Thoracic aorta (tissue), 2 donors: ENCODE measurements around the gene HAPLN3. TPM values are rescaled to one million over a fixed set of nuclear protein-coding genes. Genes with fewer than 3 reads are reported as not detected.

Source experiments
- ATAC-seq: fragments of 150-250 bp; one replicate; pipeline ENCODE4 v1.8.0; 2017; ENCODE audit warnings: low read depth; ENCODE audit not compliant: insufficient number of reproducible peaks, low FRiP score
- DNase-seq: peaks from one replicate; pipeline ENCODE4 v3.0.0-alpha.2; 2020; ENCODE audit warnings: low spot score
- H3K27ac ChIP-seq, 2 donors: fragments of 200-600 bp; sonication (generic); 1 replicate in 1 of 2; 2 replicates in 1 of 2; pipeline ENCODE4 v1.5.1; 2016; ENCODE audit warnings: mild to moderate bottlenecking in 2 of 2, moderate library complexity in 2 of 2
- H3K27me3 ChIP-seq: fragments of 200-600 bp; sonication (generic); replicated peaks from 2 replicates; pipeline ENCODE4 v1.6.0; 2016; ENCODE audit warnings: mild to moderate bottlenecking; ENCODE audit not compliant: insufficient read depth
- H3K36me3 ChIP-seq: fragments of 200-600 bp; sonication (generic); one replicate; pipeline ENCODE4 v1.5.1; 2016
- H3K4me1 ChIP-seq, 2 donors: fragments of 200-600 bp; sonication (generic); 1 replicate in 1 of 2; 2 replicates in 1 of 2; pipeline versions ENCODE4 v1.5.1 to v1.6.0; 2016; ENCODE audit warnings: low read depth in 2 of 2, mild to moderate bottlenecking in 1 of 2; ENCODE audit not compliant: control insufficient read depth in 1 of 2
- H3K4me3 ChIP-seq: fragments of 200-600 bp; sonication (generic); 2 replicates; pipeline ENCODE4 v1.5.1; 2016; ENCODE audit warnings: mild to moderate bottlenecking
- H3K9me3 ChIP-seq: fragments of 200-600 bp; sonication (generic); 2 replicates; pipeline ENCODE4 v1.5.1; 2016
- total RNA-seq, 2 donors: library from RNA; depleted of rRNA; stranded (reverse); fragments of >200 nt; gene quantifications; one replicate each; pipeline versions ENCODE4 v1.1.0 to v1.2.3, GENCODE V29; 2016
- TF ChIP-seq, protein P1 (sequence below): fragments of 200-600 bp; sonication (generic); IDR thresholded peaks from one replicate; pipeline ENCODE4 v1.5.1; 2019; ENCODE audit warnings: antibody characterized with exemption

Gene HAPLN3
- total RNA-seq, 2 donors from 2014 or later, result 111 to 173 TPM

DNA sequence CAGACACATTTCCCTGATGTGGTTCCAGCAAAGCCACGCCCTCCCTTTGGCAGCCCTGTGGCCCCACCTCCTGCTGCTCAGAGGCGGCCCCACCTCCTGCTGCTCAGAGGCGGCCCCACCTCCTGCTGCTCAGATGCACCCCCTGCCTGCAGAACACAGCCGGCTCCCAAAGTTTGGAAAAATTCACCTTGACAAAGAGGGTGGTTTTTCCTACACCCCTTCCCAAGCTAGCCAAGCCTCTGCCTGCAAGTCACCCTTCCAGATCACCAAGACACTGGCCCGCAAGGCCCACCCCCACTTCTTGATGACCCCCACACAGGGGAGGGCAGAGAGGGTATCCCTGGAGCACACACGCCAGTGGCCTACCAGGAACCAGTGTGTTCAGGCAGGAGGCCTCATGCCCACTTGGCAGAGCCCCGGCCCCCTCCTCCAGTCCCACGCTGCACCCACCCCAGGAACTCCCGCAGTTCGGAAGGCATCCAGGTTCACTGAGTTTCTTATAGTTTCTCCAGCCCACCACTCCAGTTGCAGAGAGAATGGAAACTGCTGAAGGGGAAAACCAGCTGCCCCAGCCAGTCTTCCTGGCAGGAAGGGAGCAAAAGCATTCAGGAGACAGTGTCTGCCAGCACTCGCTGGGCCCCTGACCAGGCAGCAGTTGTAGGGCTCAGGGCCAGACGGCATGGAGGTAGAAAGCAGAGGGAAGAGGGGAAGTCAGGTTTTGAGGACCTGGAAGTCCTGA, 2.3 kb upstream of the HAPLN3 start:
- H3K27me3 ChIP-seq, result no peaks in the 10 kb centered on the region
- H3K27ac ChIP-seq, result peak overlapping the region; percentile 67 to 98
- no peaks in the 10 kb centered on the region for H3K9me3 ChIP-seq
- H3K4me3 ChIP-seq, result peak overlapping the region; percentile 28
- DNase-seq (peak; percentile 58), ATAC-seq (peak; percentile 60)
- peaks cover 20% of the 10 kb centered on the region for H3K36me3 ChIP-seq
- H3K4me1 ChIP-seq, result peaks cover 25 to 81% of the 10 kb centered on the region in 2 donors
- TF ChIP-seq, protein P1, sequence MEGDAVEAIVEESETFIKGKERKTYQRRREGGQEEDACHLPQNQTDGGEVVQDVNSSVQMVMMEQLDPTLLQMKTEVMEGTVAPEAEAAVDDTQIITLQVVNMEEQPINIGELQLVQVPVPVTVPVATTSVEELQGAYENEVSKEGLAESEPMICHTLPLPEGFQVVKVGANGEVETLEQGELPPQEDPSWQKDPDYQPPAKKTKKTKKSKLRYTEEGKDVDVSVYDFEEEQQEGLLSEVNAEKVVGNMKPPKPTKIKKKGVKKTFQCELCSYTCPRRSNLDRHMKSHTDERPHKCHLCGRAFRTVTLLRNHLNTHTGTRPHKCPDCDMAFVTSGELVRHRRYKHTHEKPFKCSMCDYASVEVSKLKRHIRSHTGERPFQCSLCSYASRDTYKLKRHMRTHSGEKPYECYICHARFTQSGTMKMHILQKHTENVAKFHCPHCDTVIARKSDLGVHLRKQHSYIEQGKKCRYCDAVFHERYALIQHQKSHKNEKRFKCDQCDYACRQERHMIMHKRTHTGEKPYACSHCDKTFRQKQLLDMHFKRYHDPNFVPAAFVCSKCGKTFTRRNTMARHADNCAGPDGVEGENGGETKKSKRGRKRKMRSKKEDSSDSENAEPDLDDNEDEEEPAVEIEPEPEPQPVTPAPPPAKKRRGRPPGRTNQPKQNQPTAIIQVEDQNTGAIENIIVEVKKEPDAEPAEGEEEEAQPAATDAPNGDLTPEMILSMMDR, result peak; percentile 66

DNA sequence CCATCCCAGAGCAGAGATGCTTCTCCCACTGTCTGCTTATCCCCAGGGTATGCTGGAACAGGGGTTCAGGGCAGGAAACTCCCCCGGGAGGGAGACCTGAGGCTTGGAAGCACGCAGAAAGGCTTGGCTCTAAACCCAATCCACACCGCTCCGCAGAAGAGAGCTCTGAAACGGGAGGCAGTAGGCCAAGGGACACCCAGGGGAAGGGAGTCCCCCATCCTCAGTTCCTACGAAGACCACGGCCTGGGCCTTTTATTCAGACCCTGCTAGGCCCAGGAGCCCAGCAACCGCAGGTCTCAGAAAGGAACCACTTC, 1.8 kb upstream of the HAPLN3 start:
- Histone ChIP-seq H3K27ac (peak overlapping the region; percentile 52 to 98), H3K9me3 (no peaks in the 10 kb centered on the region), H3K36me3 (peaks cover 15% of the 10 kb centered on the region), H3K4me1 (peaks cover 20 to 80% of the 10 kb centered on the region in 2 donors), H3K27me3 (no peaks in the 10 kb centered on the region), H3K4me3 (peak overlapping the region; percentile 28)
- ATAC-seq (no peak), DNase-seq (no peak)
- TF ChIP-seq, protein P1, result no peak

DNA sequence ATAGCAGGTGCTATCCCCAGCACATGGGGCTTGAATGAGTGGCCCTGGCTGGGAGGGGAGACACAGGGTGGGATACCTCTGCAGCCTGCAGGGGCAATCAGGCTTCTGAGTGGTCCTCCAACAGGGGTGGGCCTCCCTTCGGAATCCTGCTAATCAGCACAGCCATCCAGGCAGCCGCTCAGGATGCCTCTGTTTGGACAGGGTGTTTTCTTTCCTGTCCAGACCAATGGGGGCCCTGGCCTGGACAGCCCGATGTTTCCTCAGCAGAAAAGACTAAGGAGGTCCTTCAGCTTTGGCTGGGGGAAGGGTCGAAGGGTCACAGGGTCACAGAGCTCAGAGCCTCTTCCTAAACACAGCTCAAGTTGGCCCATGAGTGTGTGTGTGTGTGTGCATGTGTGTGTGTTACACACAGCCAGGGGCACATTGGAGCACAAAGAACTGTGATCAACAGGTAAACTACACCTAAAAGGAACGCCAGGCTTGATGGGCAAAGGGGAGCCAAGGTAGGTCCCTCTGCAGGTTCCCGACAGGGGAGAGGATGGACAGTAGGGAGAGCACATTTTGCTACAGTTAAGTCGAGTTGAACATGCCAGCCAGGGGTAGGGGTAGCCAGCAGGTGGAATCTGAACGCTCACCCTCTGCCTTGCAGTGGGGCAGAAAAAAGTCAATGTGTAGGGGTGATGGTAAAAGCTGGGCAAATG, 1.1 kb upstream of the HAPLN3 start:
- Histone ChIP-seq H3K36me3 (peaks cover 9% of the 10 kb centered on the region), H3K4me3 (no peak overlapping the region), H3K27me3 (no peaks in the 10 kb centered on the region), H3K9me3 (no peaks in the 10 kb centered on the region), H3K4me1 (peaks cover 16 to 74% of the 10 kb centered on the region in 2 donors), H3K27ac (peak overlapping the region; percentile 52 to 98)
- no peak for DNase-seq
- no peak for ATAC-seq
- TF ChIP-seq, protein P1, result no peak

DNA sequence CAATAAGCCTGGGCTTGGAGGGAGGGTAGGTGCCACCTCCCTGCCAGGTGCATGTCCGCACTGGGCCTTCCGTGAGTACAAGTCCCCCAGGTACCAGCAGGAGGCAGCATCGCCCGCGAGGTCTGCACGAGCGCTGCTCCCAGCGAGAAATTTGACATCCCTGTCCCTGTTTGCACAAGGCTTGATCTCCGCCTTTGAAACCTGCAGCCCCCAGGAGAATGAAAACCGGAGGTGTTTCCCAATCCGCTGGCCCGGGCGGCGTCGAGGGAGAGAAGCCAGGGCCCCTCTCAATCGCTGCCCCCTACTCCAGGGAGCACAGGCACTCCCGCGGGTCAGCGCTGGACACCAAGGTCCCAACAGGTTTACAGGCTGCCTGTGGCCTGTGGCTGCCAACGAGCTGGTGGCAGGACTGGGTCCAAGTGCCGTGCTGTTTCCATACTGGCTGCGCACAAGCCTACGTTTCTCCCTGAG, 961 bp downstream of the HAPLN3 start:
- ATAC-seq, result no peak

More for the DNA sequence above, 961 bp downstream of the HAPLN3 start:
- Histone ChIP-seq H3K27me3 (no peaks in the 10 kb centered on the region), H3K9me3 (no peaks in the 10 kb centered on the region), H3K36me3 (peaks cover 3% of the 10 kb centered on the region), H3K4me3 (peak overlapping the region; percentile 93), H3K4me1 (peaks cover 16 to 57% of the 10 kb centered on the region in 2 donors), H3K27ac (peak overlapping the region; percentile 67 to 82)
- TF ChIP-seq, protein P1, result peak; percentile 69
- no peak for DNase-seq
